T-helper 1 cell (primary cell): ENCODE data around the gene TMA7B.
"Not testable (repeated sequence)": the region's sequence is repeated elsewhere in the genome, so short reads cannot be mapped to it uniquely, and the experiment has no call there.

Source experiments
- DNase-seq, 5 donors: peaks; one replicate each; pipeline ENCODE4 v3.0.0-alpha.2; 2012 to 2020

The TMA7B gene

DNA sequence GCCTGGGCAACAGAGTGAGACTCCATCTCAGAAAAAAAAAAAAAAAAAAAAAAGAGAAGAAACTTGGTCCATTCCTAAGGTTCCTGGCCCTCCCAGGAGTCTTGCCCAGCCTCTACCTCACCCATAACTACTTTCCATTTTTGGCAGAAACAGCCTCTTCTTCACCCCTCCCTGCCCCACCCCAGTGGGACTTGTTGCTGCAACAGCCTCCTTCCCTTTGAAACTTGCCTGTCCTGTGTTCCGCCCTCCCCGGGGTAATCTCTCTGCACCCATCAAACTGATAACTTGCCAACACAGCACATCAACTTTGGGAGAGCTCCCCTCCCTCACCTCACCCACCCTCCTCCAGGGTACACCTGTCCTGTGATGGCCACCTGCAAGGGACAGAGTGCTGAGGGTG, 24.5 kb downstream of the TMA7B start:
- DNase-seq, result no peak

DNA sequence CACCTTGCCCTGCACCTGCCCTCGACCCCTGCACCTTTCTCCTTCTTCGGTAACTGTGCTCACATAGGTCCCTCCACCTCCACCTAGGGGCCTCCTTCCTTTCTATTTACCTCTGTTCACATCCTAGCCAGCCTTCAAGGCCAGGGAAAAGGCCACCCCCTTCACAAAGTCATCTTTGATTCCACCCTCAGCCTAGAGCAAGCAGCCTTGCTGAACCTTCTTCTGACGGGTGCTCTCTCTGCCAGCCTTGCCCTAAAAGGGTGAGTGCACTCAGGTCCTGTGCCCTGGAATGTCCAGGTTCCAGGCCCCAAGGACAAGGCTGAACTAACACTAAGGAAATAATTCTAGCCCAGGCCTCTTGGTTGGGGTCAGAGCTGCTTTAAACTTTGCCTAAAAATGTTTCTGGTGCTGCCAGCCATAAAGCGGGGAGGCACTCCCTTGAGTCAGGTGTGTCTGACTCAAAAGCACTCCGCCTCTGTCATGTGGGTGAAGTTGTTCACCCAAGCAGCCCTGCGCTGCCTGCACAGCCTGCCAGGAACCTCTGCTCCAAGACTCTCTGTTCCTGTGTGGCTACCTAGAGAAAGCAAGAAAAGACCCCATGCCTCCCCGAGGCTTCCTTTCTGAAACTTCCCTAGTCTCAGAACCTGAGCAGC, 25.3 kb downstream of the TMA7B start:
- DNase-seq, result no peak

DNA sequence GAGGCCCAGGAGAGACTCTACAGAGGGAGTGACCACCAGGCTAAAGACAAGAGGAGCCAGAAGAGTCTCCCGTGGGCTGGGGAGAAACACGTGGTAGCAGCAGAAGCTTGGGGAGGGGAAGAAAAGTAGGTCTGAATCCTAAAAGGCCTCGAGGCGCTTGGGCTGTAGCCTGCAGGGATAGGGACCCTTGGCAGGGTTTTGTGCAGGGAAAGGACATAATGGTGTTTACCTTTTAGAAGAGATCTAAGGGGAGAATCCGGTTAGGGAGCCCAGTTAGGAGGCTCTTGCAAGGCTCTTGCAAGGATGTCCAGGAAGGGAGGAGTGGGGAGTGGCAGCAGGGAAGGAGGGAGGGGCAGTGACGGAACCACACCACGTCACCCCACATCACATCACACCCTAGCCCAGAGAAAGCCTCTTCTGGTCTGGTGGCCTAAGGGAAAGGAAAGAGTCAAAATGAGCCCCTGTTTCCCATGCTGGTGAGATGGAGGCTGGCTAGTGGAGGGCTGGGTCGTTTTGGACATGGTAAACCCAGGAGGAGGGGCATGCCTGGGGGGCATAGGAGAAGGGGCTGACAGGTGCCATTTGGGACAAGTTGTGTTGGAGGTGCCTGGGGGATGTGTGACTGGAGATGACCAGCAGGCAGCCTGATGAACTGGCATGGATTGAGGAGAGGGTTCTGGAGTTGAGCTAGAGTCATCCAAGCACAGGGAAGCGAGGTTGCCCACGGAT, 28.4 kb downstream of the TMA7B start:
- no peak for DNase-seq

- no peak for DNase-seq
These were observed 29.4 kb downstream of the TMA7B start for GRCh38 chr22:39989633-39990032.

DNA sequence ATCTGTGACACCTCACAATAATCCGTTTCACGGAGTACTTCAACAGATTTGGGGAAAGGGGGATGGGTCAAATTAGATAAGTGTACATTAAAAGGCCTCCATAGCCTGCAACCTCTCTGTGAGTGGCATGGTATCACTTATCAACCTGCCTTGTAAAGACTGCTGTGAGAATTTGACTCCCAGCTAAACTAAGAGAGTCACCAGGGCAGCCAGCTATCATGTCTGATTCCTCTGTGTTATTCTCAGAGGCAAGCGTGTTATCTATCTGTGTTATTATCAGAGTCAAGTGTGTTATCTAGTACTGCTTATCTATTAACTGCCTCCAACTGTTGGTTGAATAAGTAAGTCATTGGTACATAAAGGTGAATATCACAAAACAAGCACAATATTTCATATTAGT, 30.5 kb downstream of the TMA7B start:
- DNase-seq, result no peak

GRCh38 chr22:39991159-39991860, 31.1 kb downstream of the TMA7B start:
- DNase-seq, result no peak

DNA sequence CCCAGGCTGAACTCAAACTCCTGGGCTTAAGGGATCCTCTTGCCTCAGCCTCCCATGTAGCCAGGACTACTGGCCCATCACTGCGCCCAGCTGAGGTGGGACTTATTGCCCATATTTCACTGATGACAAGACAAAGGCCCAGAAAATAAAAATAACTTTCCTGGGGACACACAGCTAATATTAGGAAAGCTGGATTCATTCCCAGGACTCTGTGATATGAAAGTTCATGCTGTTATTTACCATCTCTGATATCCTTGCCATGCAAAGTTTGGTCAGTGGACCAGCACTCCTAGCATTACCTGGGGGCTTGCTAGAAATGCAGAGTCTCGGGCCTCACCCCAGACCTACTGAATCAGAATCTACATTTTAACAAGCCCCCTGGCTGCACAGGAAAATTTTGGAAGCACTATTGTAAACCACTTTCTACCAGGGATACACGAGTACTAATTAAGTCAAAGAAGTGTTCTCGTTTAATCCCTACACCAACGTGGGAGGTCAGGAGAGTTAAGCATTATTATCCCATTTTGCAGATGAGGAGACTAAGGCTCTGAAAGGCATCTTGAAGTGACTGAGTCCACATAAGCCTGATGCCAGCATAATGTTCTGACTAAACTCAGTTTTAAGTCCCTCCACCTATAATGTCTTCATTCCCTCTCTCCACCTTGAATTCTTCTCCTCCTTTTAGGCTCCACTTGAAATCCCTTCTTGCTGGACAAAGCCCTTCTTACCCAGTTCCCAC, 32.1 kb downstream of the TMA7B start:
- no peak for DNase-seq

GRCh38 chr22:39992894-39993293, 32.7 kb downstream of the TMA7B start:
- not testable (repeated sequence) for DNase-seq

- peak in 2 of 5 donors; percentile 23 to 26 for DNase-seq
These were observed 33.9 kb downstream of the TMA7B start for GRCh38 chr22:39994041-39994565.

DNA sequence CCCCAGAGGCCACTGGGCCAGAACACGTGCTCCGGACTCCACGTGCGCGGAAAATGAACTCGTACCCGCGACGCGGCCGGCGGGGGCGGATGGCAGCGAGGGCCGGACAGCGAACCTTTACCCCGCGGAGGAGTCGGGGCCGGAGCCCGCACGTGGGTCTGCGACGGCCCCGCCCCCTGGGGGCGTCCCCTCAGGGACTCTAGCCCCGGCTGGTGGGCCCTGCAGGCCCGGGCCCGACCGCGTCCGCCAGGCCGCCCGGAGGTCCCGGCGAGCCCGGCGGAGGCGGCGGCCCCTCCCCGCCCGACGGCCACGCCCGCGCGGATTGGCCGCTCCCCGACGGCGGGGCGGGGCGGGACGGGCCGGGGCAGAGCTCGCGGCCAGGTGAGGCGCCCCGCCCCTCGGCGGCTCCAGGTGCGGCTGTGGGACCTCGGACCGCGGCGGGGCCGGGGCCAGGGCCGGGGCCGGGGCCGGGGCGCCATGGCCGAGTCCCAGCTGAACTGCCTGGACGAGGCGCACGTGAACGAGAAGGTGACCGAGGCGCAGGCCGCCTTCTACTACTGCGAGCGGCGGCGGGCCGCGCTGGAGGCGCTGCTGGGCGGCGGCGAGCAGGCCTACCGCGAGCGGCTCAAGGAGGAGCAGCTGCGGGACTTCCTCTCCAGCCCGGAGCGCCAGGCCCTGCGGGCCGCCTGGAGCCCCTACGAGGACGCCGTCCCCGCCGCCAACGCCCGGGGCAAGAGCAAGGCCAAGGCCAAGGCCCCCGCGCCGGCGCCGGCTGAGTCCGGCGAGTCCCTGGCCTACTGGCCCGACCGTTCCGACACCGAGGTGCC, 34.6 kb downstream of the TMA7B start, which contains the start of gene FAM83F:
Gene FAM83F (plus strand): TSS at position 389 of the 827 bp plus-strand sequence. CDS start 89 bp downstream, at position 478.
- DNase-seq, result peak in 2 of 5 donors; percentile 9 to 35

GRCh38 chr22:39995393-39996252, 35.4 kb downstream of the TMA7B start:
- DNase-seq, result no peak

- no peak for DNase-seq
These were observed 36.5 kb downstream of the TMA7B start for GRCh38 chr22:39996732-39997131.

- no peak for DNase-seq
These were observed 37.2 kb downstream of the TMA7B start for GRCh38 chr22:39997421-39997820.

DNA sequence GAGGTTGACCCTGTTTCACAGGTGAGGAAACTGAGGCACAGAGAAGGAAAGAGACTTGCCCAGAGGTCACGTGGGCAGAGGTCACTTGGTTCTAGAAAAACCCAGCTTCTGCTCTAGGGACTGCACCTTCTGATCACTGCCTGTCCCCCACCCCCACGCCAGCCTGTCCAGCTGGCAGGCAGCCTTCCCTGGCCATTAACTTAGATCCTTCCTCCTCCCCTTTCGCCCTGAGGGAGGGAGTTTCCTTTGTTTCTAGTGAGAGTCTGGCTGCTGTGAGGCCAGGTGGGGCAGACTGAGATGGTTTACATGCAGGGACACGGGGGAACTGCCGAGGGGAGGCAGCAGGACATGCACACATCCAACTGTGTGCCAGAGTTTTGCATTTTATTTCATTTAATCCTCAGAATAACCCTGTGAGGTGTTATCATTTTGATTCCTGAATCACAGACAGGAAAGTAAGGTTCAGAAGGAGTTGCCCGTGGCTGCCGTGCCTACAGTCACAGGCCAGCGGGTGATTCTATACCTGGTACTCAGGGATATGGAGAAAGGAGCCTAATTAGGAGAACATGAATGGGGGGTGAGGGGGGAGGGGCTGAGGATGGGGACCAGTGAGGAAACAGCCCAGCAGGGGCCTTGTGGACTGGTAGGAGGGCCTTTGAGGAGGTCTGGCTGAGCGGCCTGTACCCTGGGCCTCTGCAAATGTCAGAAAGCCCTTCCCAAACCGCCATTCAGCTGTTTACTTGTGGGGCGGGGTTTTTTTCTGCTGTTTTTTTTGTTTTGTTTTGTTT, 37.9 kb downstream of the TMA7B start:
- DNase-seq, result no peak

DNA sequence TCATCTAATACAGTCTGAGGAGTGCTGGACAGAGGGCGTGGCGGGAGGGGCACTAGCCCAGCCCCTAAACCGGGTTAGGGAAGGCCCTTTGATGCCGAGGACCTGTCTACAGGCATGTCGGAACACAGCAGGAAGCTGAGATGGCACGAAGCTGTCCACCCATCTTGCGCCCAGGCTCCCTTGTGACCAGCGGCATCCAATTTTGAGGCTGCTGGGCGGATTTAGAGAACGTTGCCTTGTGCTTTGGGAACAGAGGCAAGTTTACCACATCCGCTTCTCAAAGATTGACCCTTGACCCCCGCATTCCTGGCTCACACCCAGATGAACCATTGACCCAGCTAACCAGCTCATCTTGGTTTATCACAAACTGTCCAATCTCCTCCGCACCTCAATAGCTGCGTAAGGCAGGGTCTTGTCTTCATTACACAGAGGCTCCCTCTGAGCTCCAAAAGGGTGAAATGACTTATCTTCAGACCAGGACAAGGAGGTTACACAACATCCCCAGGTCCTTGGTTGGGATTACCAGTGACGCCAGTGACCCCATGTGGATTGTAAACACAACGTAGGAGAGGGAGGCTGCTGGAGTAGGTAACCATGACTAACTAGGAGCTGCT, 39.1 kb downstream of the TMA7B start:
- peak in 1 of 5 donors; percentile 23 for DNase-seq

DNA sequence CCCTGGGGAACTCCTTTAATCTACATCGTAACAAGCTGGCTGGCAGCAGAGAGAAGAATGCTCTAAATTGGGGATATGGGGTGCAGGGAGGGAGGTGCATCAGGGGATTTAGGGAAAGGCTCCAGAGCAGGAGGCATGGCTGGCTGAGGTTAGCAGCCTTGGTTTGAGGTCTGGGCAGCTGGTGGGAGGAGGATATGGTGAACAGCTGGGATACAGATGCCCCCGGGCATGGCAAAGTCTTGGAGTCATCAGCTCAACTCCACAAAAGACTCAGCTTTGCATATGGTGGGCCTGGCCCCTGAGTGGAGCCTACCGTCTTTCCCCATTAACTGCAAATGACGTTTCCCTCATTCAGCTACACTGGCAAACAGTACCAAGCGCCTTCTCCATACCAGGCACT, 40.0 kb downstream of the TMA7B start:
- DNase-seq, result no peak

- no peak for DNase-seq
These were observed 40.9 kb downstream of the TMA7B start for GRCh38 chr22:40001106-40001505.

- no peak for DNase-seq
These were observed 41.8 kb downstream of the TMA7B start for GRCh38 chr22:40001800-40002577.
